Activated CD4-positive, alpha-beta T cell treated with anti-CD3 and anti-CD28 coated beads, Interleukin-2, amount 10 ng/mL, durations not matched to agents 24 days and 14 days (primary cell): ENCODE data around the gene NRG3. TPM values are rescaled to one million over a fixed set of nuclear protein-coding genes. Genes with fewer than 3 reads are reported as not detected.

Experiments
- DNase-seq: peaks from one replicate; pipeline ENCODE4 v3.0.0; 2022
- H3K27ac Mint-ChIP-seq: one replicate; pipeline ENCODE4 v1.8.0; 2022; ENCODE audit warnings: mild to moderate bottlenecking, mixed read lengths
- H3K27me3 Mint-ChIP-seq: one replicate; pipeline ENCODE4 v1.8.0; 2022; ENCODE audit warnings: mixed read lengths
- H3K36me3 Mint-ChIP-seq: one replicate; pipeline ENCODE4 v1.8.0; 2022; ENCODE audit warnings: low read depth, mild to moderate bottlenecking, mixed read lengths
- H3K4me1 Mint-ChIP-seq: one replicate; pipeline ENCODE4 v1.8.0; 2021; ENCODE audit warnings: mixed read lengths
- H3K4me3 Mint-ChIP-seq: one replicate; pipeline ENCODE4 v1.8.0; 2022; ENCODE audit warnings: mild to moderate bottlenecking, moderate library complexity, mixed read lengths
- H3K9me3 Mint-ChIP-seq: one replicate; pipeline ENCODE4 v1.8.0; 2021; ENCODE audit warnings: mixed read lengths
- intact Hi-C: fragments of 100-400 bp; cut with micrococcal nuclease; formaldehyde crosslinking; loops from one replicate; pipeline ENCODE4 v1.15.1; 2023
- total RNA-seq: library from RNA; stranded (reverse); gene quantifications from 2 replicates; pipeline ENCODE4 v1.2.3, GENCODE V29; 2022

Gene NRG3
- total RNA-seq, 1 donor from 2014 or later = not detected

DNA sequence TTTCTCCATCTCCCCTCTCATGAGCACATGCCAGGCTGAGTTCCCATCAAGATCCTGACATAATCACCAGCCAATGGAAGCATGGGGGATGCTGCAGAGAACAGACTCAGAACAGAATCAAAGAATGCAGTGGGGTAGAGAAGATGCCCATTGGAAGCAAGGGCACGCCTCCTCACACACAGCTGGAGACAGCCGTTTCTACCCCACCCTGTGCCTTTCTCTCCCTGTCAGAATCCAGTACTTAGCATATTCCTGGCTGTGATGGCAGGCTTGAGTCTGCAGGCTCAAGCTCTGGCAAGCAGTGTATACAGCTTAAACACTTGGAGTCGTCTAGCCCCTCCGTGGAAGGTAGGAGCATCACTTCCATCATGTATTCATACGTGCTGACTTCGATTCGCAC lies 867.9 kb downstream of the NRG3 start:
- DNase-seq = no peak
- intact Hi-C loops = no loop called here
- Mint-ChIP-seq H3K27ac (no peak overlapping the region), H3K36me3 (no peaks in the 10 kb centered on the region), H3K4me3 (no peak overlapping the region), H3K27me3 (no peaks in the 10 kb centered on the region), H3K4me1 (no peaks in the 10 kb centered on the region), H3K9me3 (no peaks in the 10 kb centered on the region)

GRCh38 chr10:82750538-82750937 lies 875.5 kb downstream of the NRG3 start:
- no peak overlapping the region for H3K27ac Mint-ChIP-seq
- DNase-seq = no peak
- no peaks in the 10 kb centered on the region for H3K36me3 Mint-ChIP-seq
- intact Hi-C loops = no loop called here
- no peaks in the 10 kb centered on the region for H3K9me3 Mint-ChIP-seq
- no peaks in the 10 kb centered on the region for H3K4me1 Mint-ChIP-seq
- H3K27me3 Mint-ChIP-seq = no peaks in the 10 kb centered on the region
- no peak overlapping the region for H3K4me3 Mint-ChIP-seq

DNA sequence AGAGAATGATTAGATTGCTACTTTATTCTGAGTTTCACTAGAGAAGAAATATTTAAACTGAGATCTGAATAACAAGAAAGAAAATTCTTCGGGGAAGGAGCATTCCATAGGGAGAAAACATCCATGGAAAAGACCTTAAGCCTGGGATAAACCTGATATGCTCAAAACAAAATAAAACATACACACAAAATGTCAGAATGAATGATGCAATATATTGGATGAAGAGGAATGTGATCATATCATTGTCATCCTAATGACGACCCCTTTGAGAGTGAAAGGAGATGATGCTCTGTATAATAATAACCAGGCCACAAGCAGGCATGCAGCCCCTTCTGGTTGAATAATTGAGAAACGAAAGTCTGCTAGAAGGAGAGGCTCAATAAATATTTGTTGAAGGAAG lies 882.4 kb downstream of the NRG3 start:
- H3K36me3 Mint-ChIP-seq = no peaks in the 10 kb centered on the region
- DNase-seq = no peak
- H3K27ac Mint-ChIP-seq = no peak overlapping the region
- intact Hi-C loops = no loop called here
- H3K4me1 Mint-ChIP-seq = no peaks in the 10 kb centered on the region
- no peaks in the 10 kb centered on the region for H3K27me3 Mint-ChIP-seq
- no peak overlapping the region for H3K4me3 Mint-ChIP-seq
- H3K9me3 Mint-ChIP-seq = no peaks in the 10 kb centered on the region

DNA sequence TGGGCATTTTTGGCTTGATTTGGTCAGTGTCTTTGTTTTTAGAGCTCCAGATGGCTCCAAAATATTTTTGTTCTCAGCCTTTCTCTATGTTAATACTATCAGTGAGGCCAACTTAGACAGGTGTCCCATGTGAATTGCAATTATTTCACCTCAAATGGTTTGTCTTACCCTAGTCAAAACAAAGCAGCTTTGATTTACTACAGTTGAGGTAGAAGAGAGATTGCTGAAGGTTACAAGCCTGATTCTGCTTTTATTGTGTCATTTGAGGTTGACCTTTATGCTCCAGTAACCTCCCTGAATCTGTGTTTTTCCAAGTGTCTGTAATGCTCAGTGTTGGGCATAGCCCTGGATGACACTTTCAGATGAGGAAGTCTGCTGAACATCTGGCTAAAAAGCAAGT lies 882.9 kb downstream of the NRG3 start:
- H3K4me1 Mint-ChIP-seq = no peaks in the 10 kb centered on the region
- H3K27ac Mint-ChIP-seq = no peak overlapping the region
- intact Hi-C loops = no loop called here
- no peak for DNase-seq
- H3K27me3 Mint-ChIP-seq = no peaks in the 10 kb centered on the region
- no peaks in the 10 kb centered on the region for H3K36me3 Mint-ChIP-seq
- no peak overlapping the region for H3K4me3 Mint-ChIP-seq
- no peaks in the 10 kb centered on the region for H3K9me3 Mint-ChIP-seq

GRCh38 chr10:82759050-82759449 lies 884.1 kb downstream of the NRG3 start:
- DNase-seq = no peak
- Mint-ChIP-seq H3K36me3 (no peaks in the 10 kb centered on the region), H3K9me3 (no peaks in the 10 kb centered on the region), H3K27me3 (no peaks in the 10 kb centered on the region), H3K27ac (no peak overlapping the region), H3K4me1 (no peaks in the 10 kb centered on the region), H3K4me3 (no peak overlapping the region)
- intact Hi-C loops = no loop called here

DNA sequence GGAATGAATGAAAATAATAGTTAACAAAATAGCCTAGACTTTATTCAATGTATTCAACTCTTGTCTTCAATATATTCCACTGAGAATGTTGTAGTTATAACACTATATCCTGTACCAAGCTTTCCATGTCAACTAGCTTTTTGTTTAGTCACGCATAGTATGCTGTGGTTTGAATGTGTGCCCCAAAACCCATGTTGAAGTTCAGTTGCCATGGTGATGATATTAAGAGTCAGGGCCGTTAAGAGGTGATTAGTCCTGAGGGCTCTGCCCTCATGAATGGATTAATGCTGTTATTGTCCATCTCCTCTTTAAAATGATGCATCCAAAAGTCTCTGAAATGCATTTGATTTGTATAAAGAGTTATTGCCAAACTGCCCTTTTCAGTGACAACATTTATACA lies 887.6 kb downstream of the NRG3 start:
- H3K27me3 Mint-ChIP-seq = no peaks in the 10 kb centered on the region
- H3K9me3 Mint-ChIP-seq = no peaks in the 10 kb centered on the region
- H3K36me3 Mint-ChIP-seq = no peaks in the 10 kb centered on the region
- H3K27ac Mint-ChIP-seq = no peak overlapping the region
- no peaks in the 10 kb centered on the region for H3K4me1 Mint-ChIP-seq
- H3K4me3 Mint-ChIP-seq = no peak overlapping the region
- intact Hi-C loops = no loop called here
- DNase-seq = no peak

DNA sequence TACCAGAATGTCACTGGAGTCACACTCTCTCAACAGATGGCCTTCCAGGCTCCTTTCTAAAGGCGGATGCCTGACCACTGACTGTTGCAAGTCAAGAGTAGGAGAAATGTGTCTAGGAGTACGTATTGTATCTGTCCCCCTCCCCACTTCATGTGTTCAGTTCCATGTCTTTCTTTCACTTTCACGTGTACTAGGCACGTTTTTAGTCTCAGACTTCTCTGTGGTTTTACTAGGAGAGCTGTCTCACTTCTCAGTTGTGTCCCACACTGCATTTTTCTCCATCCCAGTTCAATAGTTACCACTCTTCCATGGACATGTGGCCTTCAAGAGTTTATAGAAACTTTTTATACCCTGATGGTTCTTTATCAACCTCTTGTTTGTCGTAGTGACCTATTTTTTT lies 893.0 kb downstream of the NRG3 start:
- Mint-ChIP-seq H3K36me3 (no peaks in the 10 kb centered on the region), H3K27me3 (no peaks in the 10 kb centered on the region), H3K4me3 (no peak overlapping the region), H3K9me3 (no peaks in the 10 kb centered on the region), H3K4me1 (no peaks in the 10 kb centered on the region), H3K27ac (no peak overlapping the region)
- intact Hi-C loops = no loop called here
- no peak for DNase-seq

DNA sequence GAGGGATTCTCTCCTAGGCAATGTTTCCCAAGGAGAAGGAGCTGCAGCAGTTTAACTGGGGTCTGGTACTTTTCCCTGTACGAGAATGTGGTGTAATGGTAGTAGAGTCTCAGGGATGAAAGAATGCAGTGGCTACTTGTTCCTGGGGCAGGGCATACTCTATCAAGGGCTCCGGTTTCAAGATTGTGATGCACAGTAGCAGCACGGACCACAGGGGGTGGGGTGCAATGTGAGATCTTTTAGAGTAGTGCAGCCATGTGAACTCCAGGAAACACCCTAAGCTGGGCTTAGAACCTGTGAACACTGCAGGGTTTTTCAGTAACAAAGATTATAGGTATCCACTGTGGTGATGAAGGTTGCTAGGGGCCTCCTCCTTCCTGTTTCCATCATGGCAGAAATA lies 903.9 kb downstream of the NRG3 start:
- DNase-seq = no peak
- H3K4me3 Mint-ChIP-seq = no peak overlapping the region
- no peaks in the 10 kb centered on the region for H3K27me3 Mint-ChIP-seq
- H3K36me3 Mint-ChIP-seq = no peaks in the 10 kb centered on the region
- H3K27ac Mint-ChIP-seq = no peak overlapping the region
- H3K9me3 Mint-ChIP-seq = peaks cover 11% of the 10 kb centered on the region
- intact Hi-C loops = no loop called here
- H3K4me1 Mint-ChIP-seq = no peaks in the 10 kb centered on the region

GRCh38 chr10:82796510-82796909 lies 921.5 kb downstream of the NRG3 start:
- H3K4me1 Mint-ChIP-seq = no peaks in the 10 kb centered on the region
- no peak overlapping the region for H3K27ac Mint-ChIP-seq
- no peaks in the 10 kb centered on the region for H3K27me3 Mint-ChIP-seq
- intact Hi-C loops = no loop called here
- no peaks in the 10 kb centered on the region for H3K36me3 Mint-ChIP-seq
- no peak for DNase-seq
- no peak overlapping the region for H3K4me3 Mint-ChIP-seq
- H3K9me3 Mint-ChIP-seq = no peaks in the 10 kb centered on the region

DNA sequence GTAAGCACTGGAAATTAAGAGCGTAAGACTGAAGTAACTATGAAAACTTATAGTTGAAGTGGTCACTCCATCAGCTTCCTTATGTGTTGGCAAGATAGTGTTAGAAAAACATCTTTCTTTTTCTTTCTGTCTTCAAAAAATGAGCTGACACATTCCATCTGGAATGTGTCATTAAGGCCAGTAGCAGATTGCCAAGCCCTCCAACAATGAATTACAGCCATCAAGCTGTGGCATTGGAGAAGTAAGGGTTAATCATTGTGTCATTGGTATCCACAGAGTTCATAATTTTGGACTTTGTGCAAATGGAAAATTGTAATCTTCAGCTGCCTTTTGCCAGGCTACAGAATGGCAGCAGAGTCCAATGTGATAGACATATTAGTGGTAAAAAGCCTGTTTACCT lies 926.3 kb downstream of the NRG3 start:
- H3K4me3 Mint-ChIP-seq = no peak overlapping the region
- H3K4me1 Mint-ChIP-seq = no peaks in the 10 kb centered on the region
- intact Hi-C loops = no loop called here
- no peak for DNase-seq
- no peak overlapping the region for H3K27ac Mint-ChIP-seq
- H3K9me3 Mint-ChIP-seq = no peaks in the 10 kb centered on the region
- no peaks in the 10 kb centered on the region for H3K36me3 Mint-ChIP-seq
- no peaks in the 10 kb centered on the region for H3K27me3 Mint-ChIP-seq

GRCh38 chr10:82811621-82812020 lies 936.6 kb downstream of the NRG3 start:
- no peaks in the 10 kb centered on the region for H3K9me3 Mint-ChIP-seq
- H3K27ac Mint-ChIP-seq = no peak overlapping the region
- no peak for DNase-seq
- intact Hi-C loops = no loop called here
- H3K4me3 Mint-ChIP-seq = no peak overlapping the region
- H3K27me3 Mint-ChIP-seq = no peaks in the 10 kb centered on the region
- no peaks in the 10 kb centered on the region for H3K4me1 Mint-ChIP-seq
- no peaks in the 10 kb centered on the region for H3K36me3 Mint-ChIP-seq

GRCh38 chr10:82813856-82814255 lies 938.9 kb downstream of the NRG3 start:
- H3K36me3 Mint-ChIP-seq = no peaks in the 10 kb centered on the region
- H3K9me3 Mint-ChIP-seq = no peaks in the 10 kb centered on the region
- H3K4me1 Mint-ChIP-seq = no peaks in the 10 kb centered on the region
- H3K27me3 Mint-ChIP-seq = no peaks in the 10 kb centered on the region
- intact Hi-C loops = no loop called here
- H3K4me3 Mint-ChIP-seq = no peak overlapping the region
- no peak for DNase-seq
- H3K27ac Mint-ChIP-seq = no peak overlapping the region

DNA sequence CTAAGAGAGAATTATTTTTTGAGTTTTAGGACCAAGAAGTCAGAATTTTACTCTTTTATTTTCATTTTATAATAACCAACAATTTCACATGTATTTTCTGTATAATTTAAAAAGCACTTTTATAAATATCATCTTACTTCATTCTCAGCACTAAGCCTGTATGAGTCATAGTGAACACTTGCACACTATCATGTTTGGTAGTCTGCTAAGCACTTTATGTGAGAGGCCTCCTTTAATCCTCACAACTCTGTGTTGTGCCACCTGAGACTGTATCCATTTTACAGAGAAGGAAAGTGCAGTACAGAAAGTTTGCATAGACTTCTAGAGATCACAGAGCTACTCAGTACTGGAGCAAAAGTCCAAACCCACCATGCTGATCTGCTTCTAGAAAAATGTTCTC lies 939.6 kb downstream of the NRG3 start:
- Mint-ChIP-seq H3K4me1 (no peaks in the 10 kb centered on the region), H3K9me3 (no peaks in the 10 kb centered on the region), H3K27me3 (no peaks in the 10 kb centered on the region), H3K27ac (no peak overlapping the region), H3K4me3 (no peak overlapping the region), H3K36me3 (no peaks in the 10 kb centered on the region)
- DNase-seq = no peak
- intact Hi-C loops = no loop called here

DNA sequence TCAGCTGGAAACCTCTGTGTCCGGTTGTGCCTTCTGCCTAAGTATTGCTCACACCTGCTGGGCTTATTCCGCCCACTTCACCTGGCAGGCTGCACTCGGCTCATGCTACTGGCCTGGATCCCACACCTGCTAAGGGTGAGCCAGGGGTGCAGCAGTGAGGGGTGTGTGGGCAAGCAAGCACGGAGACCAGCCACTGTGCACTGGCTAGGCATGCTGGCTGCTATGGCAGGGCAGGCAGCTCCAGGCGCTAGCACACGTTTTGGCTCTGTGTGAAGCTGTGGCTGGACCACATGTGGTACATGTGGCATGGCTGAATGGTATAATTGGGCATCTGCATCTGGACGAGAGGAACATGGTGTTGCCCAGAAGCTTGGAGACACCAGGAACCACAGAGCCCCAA lies 940.7 kb downstream of the NRG3 start:
- intact Hi-C loops = no loop called here
- H3K27me3 Mint-ChIP-seq = no peaks in the 10 kb centered on the region
- no peaks in the 10 kb centered on the region for H3K4me1 Mint-ChIP-seq
- no peaks in the 10 kb centered on the region for H3K36me3 Mint-ChIP-seq
- H3K4me3 Mint-ChIP-seq = no peak overlapping the region
- no peaks in the 10 kb centered on the region for H3K9me3 Mint-ChIP-seq
- DNase-seq = no peak
- no peak overlapping the region for H3K27ac Mint-ChIP-seq

GRCh38 chr10:82817676-82818422 lies 942.9 kb downstream of the NRG3 start:
- Mint-ChIP-seq H3K27me3 (no peaks in the 10 kb centered on the region), H3K36me3 (no peaks in the 10 kb centered on the region), H3K9me3 (no peaks in the 10 kb centered on the region), H3K4me3 (no peak overlapping the region), H3K4me1 (no peaks in the 10 kb centered on the region), H3K27ac (no peak overlapping the region)
- DNase-seq = no peak
- intact Hi-C loops = no loop called here
